ENCODE measurements around the gene GLCCI1.

- TF ChIP-seq CTCF (IDR thresholded peaks at IDR 0.05) (no peak), POLR2A (IDR thresholded peaks at IDR 0.05) (no peak), EP300 (IDR thresholded peaks at IDR 0.05) (no peak)
Measured at GRCh38 chr7:7931626-7932025, 37.0 kb upstream of the GLCCI1 start.

Data from tibial nerve (tissue), 4 donors.